ENCODE results near the gene RALGDS. TPM values are rescaled to one million over a fixed set of nuclear protein-coding genes. Genes with fewer than 3 reads are reported as not detected.
"Not testable (repeated sequence)": the region's sequence is repeated elsewhere in the genome, so short reads cannot be mapped to it uniquely, and the experiment has no call there.

RALGDS gene
- polyA plus RNA-seq, 1 donor: 50.3 TPM

GRCh38 chr9:133070500-133070961 lies 50.5 kb downstream of the RALGDS start:
- not testable (repeated sequence) for DNase-seq (ENCODE audit: low read depth)

DNA sequence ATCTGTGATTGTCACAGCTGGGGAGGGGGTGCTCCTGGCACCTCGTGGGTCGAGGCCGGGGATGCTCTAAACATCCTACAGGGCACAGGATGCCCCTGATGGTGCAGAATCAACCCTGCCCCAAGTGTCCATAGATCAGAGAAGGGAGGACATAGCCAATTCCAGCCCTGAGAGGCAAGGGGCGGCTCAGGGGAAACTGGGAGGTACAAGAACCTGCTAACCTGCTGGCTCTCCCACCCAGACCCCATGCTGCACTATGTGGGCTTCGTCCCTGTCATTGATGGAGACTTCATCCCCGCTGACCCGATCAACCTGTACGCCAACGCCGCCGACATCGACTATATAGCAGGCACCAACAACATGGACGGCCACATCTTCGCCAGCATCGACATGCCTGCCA lies 52.6 kb downstream of the RALGDS start:
- not testable (repeated sequence) for DNase-seq (ENCODE audit: low read depth)

DNA sequence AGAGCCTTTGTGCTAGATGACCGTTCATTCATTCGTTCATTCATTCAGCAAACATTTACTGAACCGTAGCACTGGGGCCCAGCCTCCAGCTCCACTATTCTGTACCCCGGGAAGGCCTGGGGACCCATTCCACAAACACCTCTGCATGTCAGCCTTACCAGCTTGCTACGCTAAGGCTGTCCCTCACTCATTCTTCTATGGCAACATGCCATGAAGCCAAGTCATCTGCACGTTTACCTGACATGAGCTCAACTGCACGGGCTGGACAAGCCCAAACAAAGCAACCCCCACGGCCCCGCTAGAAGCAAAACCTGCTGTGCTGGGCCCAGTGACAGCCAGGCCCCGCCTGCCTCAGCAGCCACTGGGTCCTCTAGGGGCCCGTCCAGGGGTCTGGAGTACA lies 53.2 kb downstream of the RALGDS start:
- no peak for DNase-seq (ENCODE audit: low read depth)

DNA sequence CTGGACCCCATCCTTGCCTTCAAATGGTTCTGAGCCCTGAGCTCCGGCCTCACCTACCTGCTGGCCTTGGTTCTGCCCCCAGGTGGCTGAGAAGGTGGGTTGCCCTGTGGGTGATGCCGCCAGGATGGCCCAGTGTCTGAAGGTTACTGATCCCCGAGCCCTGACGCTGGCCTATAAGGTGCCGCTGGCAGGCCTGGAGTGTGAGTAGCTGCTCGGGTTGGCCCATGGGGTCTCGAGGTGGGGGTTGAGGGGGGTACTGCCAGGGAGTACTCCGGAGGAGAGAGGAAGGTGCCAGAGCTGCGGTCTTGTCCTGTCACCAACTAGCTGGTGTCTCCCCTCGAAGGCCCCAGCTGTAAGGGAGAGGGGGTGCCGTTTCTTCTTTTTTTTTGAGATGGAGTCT lies 54.0 kb downstream of the RALGDS start:
- DNase-seq (ENCODE audit: low read depth): no peak

- no peak for DNase-seq (ENCODE audit: low read depth)
Measured at GRCh38 chr9:133066181-133066983, 54.7 kb downstream of the RALGDS start.

DNA sequence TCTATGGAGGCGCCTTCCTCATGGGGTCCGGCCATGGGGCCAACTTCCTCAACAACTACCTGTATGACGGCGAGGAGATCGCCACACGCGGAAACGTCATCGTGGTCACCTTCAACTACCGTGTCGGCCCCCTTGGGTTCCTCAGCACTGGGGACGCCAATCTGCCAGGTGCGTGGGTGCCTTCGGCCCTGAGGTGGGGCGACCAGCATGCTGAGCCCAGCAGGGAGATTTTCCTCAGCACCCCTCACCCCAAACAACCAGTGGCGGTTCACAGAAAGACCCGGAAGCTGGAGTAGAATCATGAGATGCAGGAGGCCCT lies 56.0 kb downstream of the RALGDS start:
- no peak for DNase-seq (ENCODE audit: low read depth)

GRCh38 chr9:133064241-133065069 lies 56.6 kb downstream of the RALGDS start:
- DNase-seq (ENCODE audit: low read depth): no peak

DNA sequence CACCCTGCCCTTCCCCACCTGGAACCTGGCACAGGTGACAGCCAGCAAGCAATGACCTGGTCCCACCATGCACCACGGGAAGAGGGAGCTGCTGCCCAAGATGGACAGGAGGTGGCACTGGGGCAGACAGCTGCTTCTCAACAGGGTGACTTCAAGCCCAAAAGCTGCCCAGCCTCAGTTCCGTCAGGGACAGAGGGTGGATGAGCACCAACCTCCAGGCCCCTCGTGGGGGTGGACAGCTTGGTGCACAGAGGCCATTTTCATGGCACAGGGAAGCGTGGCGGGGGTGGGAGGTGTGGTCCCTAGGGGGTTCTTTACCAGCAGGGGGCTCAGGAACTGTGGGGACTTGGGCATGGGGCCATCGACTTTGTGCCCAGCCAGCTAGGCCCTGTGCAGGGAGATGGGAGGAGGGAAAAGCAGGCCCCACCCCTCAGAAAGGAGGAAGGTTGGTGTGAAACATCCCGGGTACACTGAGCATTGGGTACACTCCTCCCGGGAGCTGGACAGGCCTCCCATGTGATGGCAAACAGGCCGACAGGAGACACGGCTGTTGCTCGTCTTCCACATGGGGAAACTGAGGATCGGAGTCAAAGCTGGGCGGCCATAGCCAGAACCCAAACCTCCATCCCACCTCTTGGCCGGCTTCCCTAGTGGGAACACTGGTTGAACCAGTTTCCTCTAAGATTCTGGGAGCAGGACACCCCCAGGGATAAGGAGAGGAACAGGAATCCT lies 57.4 kb downstream of the RALGDS start:
- no peak for DNase-seq (ENCODE audit: low read depth)

DNA sequence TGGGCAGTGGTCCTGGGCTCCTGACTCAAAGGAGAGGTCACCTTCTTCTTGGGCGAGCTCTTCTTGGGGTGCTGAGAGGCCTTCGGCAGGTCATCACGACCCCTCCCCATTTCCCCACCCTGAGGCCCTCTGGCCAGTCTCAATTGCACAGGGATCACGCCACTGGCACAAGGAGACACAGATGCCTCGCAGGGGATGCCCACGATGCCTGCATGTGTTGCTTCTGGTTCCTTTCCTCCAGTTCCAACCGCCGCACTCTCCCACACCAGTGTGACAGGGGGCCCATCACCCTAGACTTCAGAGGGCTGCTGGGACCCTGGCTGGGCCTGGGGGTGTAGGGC lies 57.9 kb downstream of the RALGDS start:
- no peak for DNase-seq (ENCODE audit: low read depth)

DNA sequence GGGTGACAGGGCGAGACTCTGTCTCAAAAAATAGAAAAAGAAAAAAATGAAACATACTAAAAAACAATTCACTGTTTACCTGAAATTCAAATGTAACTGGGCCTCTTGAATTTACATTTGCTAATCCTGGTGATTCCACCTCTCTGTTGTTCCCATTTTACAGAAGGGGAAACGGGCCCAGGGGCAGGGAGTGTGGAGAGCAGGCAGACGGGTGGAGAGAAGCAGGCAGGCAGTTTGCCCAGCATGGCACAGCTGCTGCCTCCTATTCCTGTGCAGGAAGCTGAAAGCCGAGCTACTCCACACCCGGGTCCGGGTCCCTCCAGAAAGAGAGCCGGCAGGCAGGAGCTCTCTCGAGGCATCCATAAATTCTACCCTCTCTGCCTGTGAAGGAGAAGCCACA lies 58.5 kb downstream of the RALGDS start:
- not testable (repeated sequence) for DNase-seq (ENCODE audit: low read depth)

- DNase-seq (ENCODE audit: low read depth): not testable (repeated sequence)
Measured at GRCh38 chr9:133061764-133062145, 59.3 kb downstream of the RALGDS start, which contains the start of gene CEL. Gene CEL, plus strand, starts transcription at chr9:133061981. Its CDS starts 22 bp downstream, at chr9:133062003.

- not testable (repeated sequence) for DNase-seq (ENCODE audit: low read depth)
Measured at GRCh38 chr9:133061019-133061763, 59.8 kb downstream of the RALGDS start.

DNA sequence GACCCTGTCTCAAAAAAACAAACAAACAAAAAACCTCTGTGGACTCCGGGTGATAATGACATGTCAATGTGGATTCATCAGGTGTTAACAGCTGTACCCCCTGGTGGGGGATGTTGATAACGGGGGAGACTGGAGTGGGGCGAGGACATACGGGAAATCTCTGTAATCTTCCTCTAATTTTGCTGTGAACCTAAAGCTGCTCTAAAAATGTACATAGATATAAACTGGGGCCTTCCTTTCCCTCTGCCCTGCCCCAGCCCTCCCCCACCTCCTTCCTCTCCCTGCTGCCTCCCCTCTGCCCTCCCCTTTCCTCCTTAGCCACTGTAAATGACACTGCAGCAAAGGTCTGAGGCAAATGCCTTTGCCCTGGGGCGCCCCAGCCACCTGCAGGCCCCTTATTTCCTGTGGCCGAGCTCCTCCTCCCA lies 60.6 kb downstream of the RALGDS start:
- DNase-seq (ENCODE audit: low read depth): no peak

DNA sequence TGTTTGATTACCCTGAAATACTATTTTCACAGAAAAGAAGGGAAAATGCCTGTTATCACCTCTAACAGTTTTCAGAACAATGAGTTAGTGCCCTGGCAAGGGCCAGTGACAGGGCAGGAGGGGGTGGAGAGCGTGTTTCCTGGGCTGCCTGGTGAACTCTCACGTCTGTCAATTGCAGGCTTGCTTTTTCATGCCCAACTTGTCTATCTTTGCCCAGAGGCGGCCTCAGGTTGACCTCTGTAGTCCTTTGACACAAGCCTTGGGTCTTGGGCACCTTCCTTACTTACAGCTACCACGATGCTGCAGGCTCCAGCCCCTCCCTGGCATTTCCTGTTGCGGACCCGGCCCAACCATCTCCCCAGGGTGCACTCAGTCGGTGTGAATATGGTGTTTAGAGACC lies 61.4 kb downstream of the RALGDS start:
- no peak for DNase-seq (ENCODE audit: low read depth)

DNA sequence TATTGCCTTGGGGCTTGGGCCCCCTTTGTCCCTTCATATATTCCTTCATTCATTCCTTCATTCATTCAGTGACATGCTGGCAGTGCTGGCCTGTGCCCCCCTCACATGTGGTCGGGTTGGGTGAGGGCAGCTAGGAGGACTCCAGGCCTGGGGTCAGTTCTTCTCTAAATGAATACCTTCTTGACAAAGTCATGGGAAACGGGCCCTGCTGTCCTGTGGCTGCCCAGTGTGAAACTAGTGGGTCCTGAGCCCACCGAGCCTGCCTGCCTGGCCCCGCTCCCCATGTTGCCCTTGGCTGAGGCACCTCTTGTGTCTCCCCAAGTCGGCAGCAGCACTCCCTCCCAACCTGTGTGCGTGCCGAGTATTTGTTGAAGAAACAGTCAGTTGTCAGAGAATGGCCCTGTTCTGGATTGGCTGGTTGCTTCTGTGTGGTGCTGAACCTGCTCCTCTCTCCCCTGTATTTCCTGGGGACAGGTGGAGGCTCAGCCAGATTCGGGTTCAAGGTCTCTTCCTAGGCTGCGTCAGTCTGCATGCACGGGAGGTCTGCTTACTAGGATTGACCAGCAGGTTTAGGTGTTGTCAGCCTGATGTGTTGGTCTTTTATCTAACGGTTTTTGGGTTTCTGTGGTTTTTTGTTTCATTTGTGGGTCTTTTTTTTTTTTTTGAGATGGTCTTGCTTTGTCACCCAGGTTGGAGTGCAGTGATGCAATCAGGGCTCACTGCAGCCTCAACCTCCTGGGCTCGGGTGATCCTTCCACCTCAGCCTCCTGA lies 62.3 kb downstream of the RALGDS start:
- DNase-seq (ENCODE audit: low read depth): no peak

- no peak for DNase-seq (ENCODE audit: low read depth)
Measured at GRCh38 chr9:133058071-133058470, 63.0 kb downstream of the RALGDS start.

DNA sequence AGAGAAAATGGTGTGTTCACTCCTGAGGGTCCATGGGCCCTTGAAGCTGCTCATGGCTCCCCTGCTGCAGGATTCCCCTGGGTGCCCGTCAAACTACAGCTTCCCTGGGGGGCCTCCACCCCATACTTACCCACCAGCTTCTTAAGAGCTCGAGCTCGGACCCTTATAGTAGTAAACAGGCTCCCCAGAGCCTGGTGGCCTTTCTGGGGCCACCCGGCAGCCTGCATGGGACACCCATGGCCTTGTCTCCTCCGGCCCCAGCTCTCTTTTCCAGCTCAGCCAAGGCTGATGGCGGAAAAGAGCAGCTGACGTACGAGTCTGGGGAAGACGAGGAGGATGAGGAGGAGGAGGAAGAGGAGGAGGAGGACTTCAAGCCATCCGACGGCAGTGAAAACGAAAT lies 63.5 kb downstream of the RALGDS start:
- DNase-seq (ENCODE audit: low read depth): no peak

- no peak for DNase-seq (ENCODE audit: low read depth)
Measured at GRCh38 chr9:133057006-133057405, 64.0 kb downstream of the RALGDS start.

DNA sequence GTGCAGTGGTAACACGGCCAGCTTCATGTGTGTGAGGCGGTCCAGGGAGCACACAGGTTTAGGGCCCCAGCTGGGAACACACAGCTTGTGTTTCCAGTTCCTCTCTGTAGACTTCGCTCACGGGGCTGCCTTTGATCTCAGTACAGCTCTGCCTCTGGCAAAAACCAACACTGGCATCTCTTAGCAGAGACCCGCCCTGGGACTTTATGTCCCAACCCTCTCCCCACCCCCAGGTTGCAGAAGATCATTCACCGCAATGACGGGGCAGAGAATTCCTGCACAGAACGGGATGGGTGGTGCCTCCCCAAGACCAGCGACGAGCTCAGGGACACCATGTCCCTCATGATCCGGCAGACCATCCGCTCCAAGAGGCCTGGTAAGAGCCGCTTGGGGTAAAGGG lies 64.5 kb downstream of the RALGDS start:
- DNase-seq (ENCODE audit: low read depth): no peak

DNA sequence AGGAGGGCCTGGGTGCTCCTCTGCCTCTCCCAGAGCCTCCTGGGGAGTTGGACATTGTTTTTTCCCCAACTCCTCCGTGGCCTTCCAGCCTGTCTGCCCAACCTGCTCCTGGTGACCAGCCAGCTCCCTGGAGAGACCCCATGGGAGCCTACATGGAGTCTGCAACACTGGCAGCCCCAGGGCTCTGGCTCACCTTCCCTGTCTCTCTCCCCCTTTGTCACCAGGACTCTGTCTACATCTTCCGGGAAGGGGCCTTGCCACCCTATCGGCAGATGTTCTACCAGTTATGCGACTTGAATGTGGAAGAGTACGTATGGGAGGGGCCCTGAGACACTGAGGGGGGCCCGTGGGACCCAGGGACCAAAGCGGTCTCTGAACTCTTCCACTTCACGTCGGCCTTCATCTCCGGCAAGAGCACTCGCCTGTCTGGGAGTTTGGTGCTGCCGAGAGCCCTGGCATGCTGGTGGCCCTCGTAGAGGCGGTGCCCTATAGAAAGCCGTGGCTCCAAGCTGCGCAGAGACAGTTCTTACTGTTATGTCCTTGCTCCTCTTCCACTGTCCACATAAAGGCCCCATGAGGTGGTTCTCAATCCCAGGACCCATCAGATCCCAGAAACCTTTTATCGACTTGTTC lies 65.1 kb downstream of the RALGDS start:
- DNase-seq (ENCODE audit: low read depth): no peak
